Mesenchymal stem cell (in vitro differentiated cells and primary cell): ENCODE data around the gene SMAD3.

ENCODE experiments used
- DNase-seq: peaks from one replicate; pipeline ENCODE4 v3.0.0-alpha.2; 2013
- H2AFZ ChIP-seq: one replicate; pipeline ENCODE4 v1.6.1; 2013; ENCODE audit warnings: low read depth, mild to moderate bottlenecking, control low read depth, inconsistent platforms, low read length, moderate library complexity
- H2AK5ac ChIP-seq: 2 replicates; pipeline ENCODE4 v1.6.1; 2013; ENCODE audit warnings: low read length, moderate library complexity, mild to moderate bottlenecking, inconsistent platforms; ENCODE audit not compliant: severe bottlenecking
- H2BK120ac ChIP-seq: one replicate; pipeline ENCODE4 v1.6.1; 2013; ENCODE audit warnings: low read depth, mild to moderate bottlenecking, inconsistent platforms, low read length, moderate library complexity
- H2BK12ac ChIP-seq, 2 experiments: one replicate each; pipeline ENCODE4 v1.6.1; 2013; ENCODE audit warnings: inconsistent platforms in 2 of 2, low read length in 2 of 2, mild to moderate bottlenecking in 2 of 2, moderate library complexity in 2 of 2, control low read depth in 1 of 2
- H2BK15ac ChIP-seq: one replicate; pipeline ENCODE4 v1.6.1; 2013; ENCODE audit warnings: mild to moderate bottlenecking, low read depth, inconsistent platforms; ENCODE audit not compliant: poor library complexity, severe bottlenecking
- H2BK5ac ChIP-seq: 2 replicates; pipeline ENCODE4 v1.6.1; 2013; ENCODE audit warnings: low read depth, mild to moderate bottlenecking, low read length, control low read depth, inconsistent platforms; ENCODE audit not compliant: poor library complexity, severe bottlenecking
- H3K14ac ChIP-seq, 2 experiments: one replicate each; pipeline ENCODE4 v1.6.1; 2013; ENCODE audit warnings: inconsistent platforms in 2 of 2, low read length in 2 of 2, control low read depth in 1 of 2, mild to moderate bottlenecking in 1 of 2, moderate library complexity in 1 of 2
- H3K18ac ChIP-seq, 2 experiments: one replicate each; pipeline ENCODE4 v1.6.1; 2013; ENCODE audit warnings: inconsistent platforms in 2 of 2, low read length in 2 of 2, control low read depth in 1 of 2, low read depth in 1 of 2, mild to moderate bottlenecking in 1 of 2
- H3K23ac ChIP-seq, 2 experiments: one replicate each; pipeline ENCODE4 v1.6.1; 2013; ENCODE audit warnings: inconsistent platforms in 2 of 2, low read length in 2 of 2, mild to moderate bottlenecking in 2 of 2, moderate library complexity in 2 of 2, control low read depth in 1 of 2
- H3K27ac ChIP-seq: 2 replicates; pipeline ENCODE4 v1.5.1; 2013; ENCODE audit warnings: mild to moderate bottlenecking, moderate library complexity, low read length, control low read depth, inconsistent platforms; ENCODE audit not compliant: poor library complexity, severe bottlenecking
- H3K27me3 ChIP-seq, 2 experiments: 2 replicates each; pipeline versions ENCODE4 v1.6.1 to v1.7.0; 2013; ENCODE audit warnings: low read length in 2 of 2, mild to moderate bottlenecking in 2 of 2, moderate library complexity in 2 of 2, control low read depth in 1 of 2, inconsistent platforms in 1 of 2; ENCODE audit not compliant: control insufficient read depth in 1 of 2, insufficient read depth in 1 of 2
- H3K36me3 ChIP-seq, 2 experiments: 2 replicates each; pipeline versions ENCODE4 v1.6.1 to v1.7.0; 2013; ENCODE audit warnings: low read length in 2 of 2, control low read depth in 1 of 2, inconsistent platforms in 1 of 2, low read depth in 1 of 2, mild to moderate bottlenecking in 1 of 2; ENCODE audit not compliant: insufficient read depth in 2 of 2, control insufficient read depth in 1 of 2
- H3K4ac ChIP-seq, 2 experiments: one replicate each; pipeline ENCODE4 v1.6.1; 2013; ENCODE audit warnings: inconsistent platforms in 2 of 2, low read length in 2 of 2, mild to moderate bottlenecking in 2 of 2, moderate library complexity in 2 of 2, control low read depth in 1 of 2, low read depth in 1 of 2
- H3K4me1 ChIP-seq: 2 replicates; pipeline ENCODE4 v1.6.1; 2013; ENCODE audit warnings: low read depth, low read length, control low read depth; ENCODE audit not compliant: control insufficient read depth, insufficient read depth
- H3K4me2 ChIP-seq: 2 replicates; pipeline ENCODE4 v1.6.1; 2013; ENCODE audit warnings: low read length, mild to moderate bottlenecking, inconsistent platforms; ENCODE audit not compliant: poor library complexity, severe bottlenecking
- H3K4me3 ChIP-seq, 2 experiments: 2 replicates each; pipeline versions ENCODE4 v1.5.1 to v1.7.0; 2013; ENCODE audit warnings: low read length in 2 of 2, mild to moderate bottlenecking in 2 of 2, control low read depth in 1 of 2, low read depth in 1 of 2; ENCODE audit not compliant: insufficient read depth in 1 of 2
- H3K79me1 ChIP-seq: replicated peaks from 2 replicates; pipeline ENCODE4 v1.6.1; 2013; ENCODE audit warnings: mild to moderate bottlenecking, control low read depth, low read length, inconsistent platforms; ENCODE audit not compliant: poor library complexity, severe bottlenecking
- H3K9ac ChIP-seq: 2 replicates; pipeline ENCODE4 v1.7.0; 2013; ENCODE audit warnings: mild to moderate bottlenecking, low read length, moderate library complexity
- H3K9me3 ChIP-seq: 2 replicates; pipeline ENCODE4 v1.7.0; 2013; ENCODE audit warnings: mild to moderate bottlenecking, low read length; ENCODE audit not compliant: control insufficient read depth
- H4K8ac ChIP-seq: one replicate; pipeline ENCODE4 v1.6.1; 2013; ENCODE audit warnings: inconsistent platforms, mild to moderate bottlenecking, low read length, moderate library complexity
- H4K91ac ChIP-seq: one replicate; pipeline ENCODE4 v1.6.1; 2013; ENCODE audit warnings: mild to moderate bottlenecking, low read length, inconsistent platforms
- WGBS: methylation state at CpG from one replicate; pipeline ENCODE4 v1.1.7; 2013; ENCODE audit warnings: mixed read lengths; 5-methylcytosine and 5-hydroxymethylcytosine counted together

Gene SMAD3

GRCh38 chr15:67110361-67110781 lies 45.0 kb downstream of the SMAD3 start:
- H3K9me3 ChIP-seq = peaks cover 7% of the 10 kb centered on the region
- peaks cover 3 to 15% of the 10 kb centered on the region in 2 experiments for H3K36me3 ChIP-seq
- H3K9ac ChIP-seq = peak overlapping the region; percentile 67
- H2BK5ac ChIP-seq = no peak overlapping the region
- H3K18ac ChIP-seq = peak overlapping the region; percentile 71 to 87
- peak overlapping the region; percentile 74 for H4K8ac ChIP-seq
- H3K4me1 ChIP-seq = peaks cover 44% of the 10 kb centered on the region
- no peak overlapping the region for H3K14ac ChIP-seq
- H4K91ac ChIP-seq = peak overlapping the region; percentile 77
- no peak overlapping the region for H2BK15ac ChIP-seq
- H2AK5ac ChIP-seq = peak overlapping the region; percentile 82
- H3K27ac ChIP-seq = peak overlapping the region; percentile 72
- peak overlapping the region; percentile 81 to 86 for H2BK12ac ChIP-seq
- no peak for DNase-seq
- H3K4me2 ChIP-seq = peak overlapping the region; percentile 31
- H3K79me1 ChIP-seq = peaks cover 10% of the 10 kb centered on the region
- no peaks in the 10 kb centered on the region for H3K27me3 ChIP-seq
- H3K4ac ChIP-seq = peak overlapping the region in 1 of 2 experiments; percentile 15
- no peak overlapping the region for H2AFZ ChIP-seq
- H3K23ac ChIP-seq = no peak overlapping the region
- H3K4me3 ChIP-seq = peak overlapping the region in 1 of 2 experiments; percentile 4
- WGBS = 95% methylated on average over 5 of the region's 5 CpGs
- no peak overlapping the region for H2BK120ac ChIP-seq

GRCh38 chr15:67110958-67111864 lies 45.8 kb downstream of the SMAD3 start:
- Histone ChIP-seq H3K14ac (no peak overlapping the region), H3K27ac (no peak overlapping the region), H2BK15ac (no peak overlapping the region), H3K4ac (no peak overlapping the region), H2BK12ac (no peak overlapping the region), H4K8ac (no peak overlapping the region), H3K9ac (no peak overlapping the region), H3K4me1 (peaks cover 36% of the 10 kb centered on the region), H2BK120ac (no peak overlapping the region), H4K91ac (no peak overlapping the region), H2AFZ (no peak overlapping the region), H3K9me3 (peaks cover 7% of the 10 kb centered on the region), H2BK5ac (no peak overlapping the region), H3K4me3 (no peak overlapping the region), H3K4me2 (no peak overlapping the region), H3K79me1 (peaks cover 13% of the 10 kb centered on the region), H3K36me3 (peaks cover 3 to 17% of the 10 kb centered on the region in 2 experiments), H3K18ac (no peak overlapping the region), H3K23ac (no peak overlapping the region), H2AK5ac (no peak overlapping the region), H3K27me3 (no peaks in the 10 kb centered on the region)
- peak; percentile 61 for DNase-seq
- 95% methylated on average over 2 of the region's 2 CpGs for WGBS

GRCh38 chr15:67114046-67114445 lies 48.6 kb downstream of the SMAD3 start:
- no peaks in the 10 kb centered on the region for H3K27me3 ChIP-seq
- no peak for DNase-seq

GRCh38 chr15:67114846-67115585 lies 49.6 kb downstream of the SMAD3 start:
- H2BK15ac ChIP-seq = peak overlapping the region; percentile 68
- peaks cover 22% of the 10 kb centered on the region for H3K79me1 ChIP-seq
- no peak overlapping the region for H3K14ac ChIP-seq
- no peak overlapping the region for H4K91ac ChIP-seq
- no peak overlapping the region for H3K4me3 ChIP-seq
- no peak overlapping the region for H2BK120ac ChIP-seq
- peak overlapping the region in 1 of 2 experiments; percentile 35 for H2BK12ac ChIP-seq
- no peak for DNase-seq
- peak overlapping the region in 1 of 2 experiments; percentile 5 for H3K23ac ChIP-seq
- H4K8ac ChIP-seq = no peak overlapping the region
- peak overlapping the region; percentile 5 for H3K9ac ChIP-seq
- no peaks in the 10 kb centered on the region for H3K27me3 ChIP-seq
- H2BK5ac ChIP-seq = no peak overlapping the region
- H2AFZ ChIP-seq = no peak overlapping the region
- H3K36me3 ChIP-seq = peaks cover 3 to 29% of the 10 kb centered on the region in 2 experiments
- no peak overlapping the region for H3K4me2 ChIP-seq
- H3K4me1 ChIP-seq = peaks cover 12% of the 10 kb centered on the region
- peak overlapping the region in 1 of 2 experiments; percentile 59 for H3K18ac ChIP-seq
- no peak overlapping the region for H3K4ac ChIP-seq
- H3K27ac ChIP-seq = no peak overlapping the region
- peaks cover 7% of the 10 kb centered on the region for H3K9me3 ChIP-seq
- WGBS = 87% methylated on average over 6 of the region's 6 CpGs
- peak overlapping the region; percentile 33 for H2AK5ac ChIP-seq

More at GRCh38 chr15:67114046-67114445, 48.6 kb downstream of the SMAD3 start:
- Histone ChIP-seq H3K23ac (peak overlapping the region in 1 of 2 experiments; percentile 71), H3K14ac (peak overlapping the region in 1 of 2 experiments; percentile 2), H3K4me2 (no peak overlapping the region), H2BK5ac (no peak overlapping the region), H3K4me3 (no peak overlapping the region), H4K8ac (peak overlapping the region; percentile 2), H3K36me3 (peaks cover 3 to 27% of the 10 kb centered on the region in 2 experiments), H2AFZ (no peak overlapping the region), H2BK120ac (no peak overlapping the region), H2BK12ac (peak overlapping the region in 1 of 2 experiments; percentile 35), H4K91ac (no peak overlapping the region), H3K9me3 (peaks cover 7% of the 10 kb centered on the region), H3K27ac (no peak overlapping the region), H3K9ac (no peak overlapping the region), H3K18ac (peak overlapping the region in 1 of 2 experiments; percentile 2), H3K79me1 (peaks cover 20% of the 10 kb centered on the region), H3K4ac (no peak overlapping the region), H2AK5ac (no peak overlapping the region), H2BK15ac (no peak overlapping the region), H3K4me1 (peaks cover 17% of the 10 kb centered on the region)
- 100% methylated on average over 8 of the region's 8 CpGs for WGBS
